Measurements from ENCODE around the gene GID4. TPM values are rescaled to one million over a fixed set of nuclear protein-coding genes. Genes with fewer than 3 reads are reported as not detected.
A peak's percentile ranks its signal among the peaks of the same experiment; 100 is the strongest.

The GID4 gene
- total and polyA plus RNA-seq, 2 of the 13 experiments (the other 11 are each of a cell fraction or from before 2014, with no cell fraction given) = 4.3 to 6.1 TPM

GRCh38 chr17:18107061-18107790, 68.0 kb downstream of the GID4 start:
- in situ Hi-C loops (cut with HindIII; ENCODE audit: extremely low pct_ligation_motif_present, low pct_unique_long_range_greater_than_20kb) (loop anchor here (25.0 kb wide), 1 partner anchor 95 kb away; no protein-coding TSS in a partner anchor), intact Hi-C loops (cut with micrococcal nuclease; ENCODE audit: unreplicated experiment) (no loop called here)
- WGBS (ENCODE audit: low lambda C conversion rate) = 96% methylated on average over 14 of the region's 14 CpGs
- POLR2A ChIA-PET = no interaction called here
- no peak for FAIRE-seq
- H3K4me1 ChIP-seq (ENCODE audit: insufficient read depth, low read length) = peaks cover 6% of the 10 kb centered on the region; the same call in 1 of the 2 replicates
- H3K36me3 ChIP-seq (replicated peaks in 1 of 2; ENCODE audit: control insufficient read depth in 1 of 2, insufficient read depth in 2 of 2, low read length in 2 of 2) = peaks cover 1 to 8% of the 10 kb centered on the region in 2 experiments; a peak in 1 of 5 replicates
- H3K27me3 ChIP-seq (ENCODE audit: control insufficient read depth in 1 of 2, insufficient read depth in 2 of 2, low read length in 2 of 2) = no peaks in the 10 kb centered on the region
- H3K79me2 ChIP-seq (ENCODE audit: insufficient read depth, low read length) = no peaks in the 10 kb centered on the region
- H4K20me1 ChIP-seq (ENCODE audit: insufficient read depth, low read length) = no peaks in the 10 kb centered on the region
- H3K9ac ChIP-seq (ENCODE audit: insufficient read depth, low read depth, low read length) = no peak overlapping the region
- no peak for ATAC-seq
- H3K27ac ChIP-seq (ENCODE audit: extremely low read length, insufficient read depth, low read length) = no peak overlapping the region
- DNase-seq (ENCODE audit: low spot score) = no peak
- CTCF ChIA-PET (ENCODE audit: low intra/inter-chr PET ratio, low total read pairs) = no interaction called here
- no peak overlapping the region for H3K4me2 ChIP-seq (ENCODE audit: low read depth, low read length)
- BruUV-seq (replicated peaks) = no TSS peak
- H3K9me3 ChIP-seq (ENCODE audit: low read length) = no peaks in the 10 kb centered on the region
- H3K4me3 ChIP-seq (replicated peaks in 1 of 3; ENCODE audit: insufficient read depth in 1 of 3, low read depth in 2 of 3, low read length in 3 of 3) = no peak overlapping the region
- H2AFZ ChIP-seq (ENCODE audit: low read length) = no peak overlapping the region
- no peak for TF ChIP-seq MXD1 (CRISPR knock-in tag; IDR thresholded peaks at IDR 0.05)
- no peak for TF ChIP-seq ZNF720 (CRISPR knock-in tag; IDR thresholded peaks at IDR 0.05)
- TF ChIP-seq TARDBP (CRISPR knock-in tag; IDR thresholded peaks at IDR 0.05) = no peak
- no peak for TF ChIP-seq RARG (CRISPR knock-in tag; IDR thresholded peaks at IDR 0.05; ENCODE audit: low read depth)

- peaks cover 1 to 8% of the 10 kb centered on the region in 2 experiments; a peak in 1 of 5 replicates for H3K36me3 ChIP-seq (replicated peaks in 1 of 2; ENCODE audit: control insufficient read depth in 1 of 2, insufficient read depth in 2 of 2, low read length in 2 of 2)
- H4K20me1 ChIP-seq (ENCODE audit: insufficient read depth, low read length) = no peaks in the 10 kb centered on the region
- no peak for FAIRE-seq
- H3K9ac ChIP-seq (ENCODE audit: insufficient read depth, low read depth, low read length) = no peak overlapping the region
- H2AFZ ChIP-seq (ENCODE audit: low read length) = no peak overlapping the region
- no peaks in the 10 kb centered on the region for H3K27me3 ChIP-seq (ENCODE audit: control insufficient read depth in 1 of 2, insufficient read depth in 2 of 2, low read length in 2 of 2)
- ChIA-PET POLR2A (no interaction called here), CTCF (ENCODE audit: low intra/inter-chr PET ratio, low total read pairs) (no interaction called here)
- H3K79me2 ChIP-seq (ENCODE audit: insufficient read depth, low read length) = no peaks in the 10 kb centered on the region
- in situ Hi-C loops (cut with HindIII; ENCODE audit: extremely low pct_ligation_motif_present, low pct_unique_long_range_greater_than_20kb) = loop anchor here (25.0 kb wide), 1 partner anchor 96 kb away; no protein-coding TSS in a partner anchor
- no peak overlapping the region for H3K4me3 ChIP-seq (replicated peaks in 1 of 3; ENCODE audit: insufficient read depth in 1 of 3, low read depth in 2 of 3, low read length in 3 of 3)
- WGBS (ENCODE audit: low lambda C conversion rate) = 100% methylated on average over 1 of the region's 6 CpGs
- H3K4me2 ChIP-seq (ENCODE audit: low read depth, low read length) = no peak overlapping the region
- peak; percentile 33 for TF ChIP-seq AGO2 (optimal IDR thresholded peaks at IDR 0.05; ENCODE audit: low read depth, low read length)
- TF ChIP-seq KAT7 (CRISPR knock-in tag; IDR thresholded peaks at IDR 0.05; ENCODE audit: borderline replicate concordance) = no peak
- BruUV-seq (replicated peaks) = no TSS peak
- DNase-seq (ENCODE audit: low spot score) = no peak
- H3K9me3 ChIP-seq (ENCODE audit: low read length) = no peaks in the 10 kb centered on the region
- H3K4me1 ChIP-seq (ENCODE audit: insufficient read depth, low read length) = peaks cover 6% of the 10 kb centered on the region; the same call in 1 of the 2 replicates
- no peak for ATAC-seq
- no peak overlapping the region for H3K27ac ChIP-seq (ENCODE audit: extremely low read length, insufficient read depth, low read length)
- intact Hi-C loops (cut with micrococcal nuclease; ENCODE audit: unreplicated experiment) = no loop called here
Measured at GRCh38 chr17:18107971-18108370, 68.8 kb downstream of the GID4 start.

All from HepG2 (cell line).